HepG2 (cell line): Measurements from ENCODE around the gene RPL36AL. TPM values are rescaled to one million over a fixed set of nuclear protein-coding genes. Genes with fewer than 3 reads are reported as not detected.
A peak's percentile ranks its signal among the peaks of the same experiment; 100 is the strongest.

ENCODE experiments used
- ATAC-seq: fragments of 200-7000 bp; cut with Tn5 transposase; 3 replicates; pipeline ENCODE4 v1.9.1; 2020; ENCODE audit warnings: mild to moderate bottlenecking, moderate library complexity
- BruUV-seq: library from RNA; stranded (reverse); fragments of 400-500 nt; replicated peaks from 2 replicates; lab custom pipeline; 2021; lab: Mats Ljungman, UMichigan
- CTCF ChIA-PET: fragments of 300-600 bp; formaldehyde crosslinking; extraction: SDS; loops from one replicate; lab custom pipeline; 2021; ENCODE audit warnings: low total read pairs, inconsistent platforms, low intra/inter-chr PET ratio; lab: Yijun Ruan, JAX
- POLR2A ChIA-PET: fragments of 350-600 bp; sonication (Branson Sonifier 250); formaldehyde crosslinking; loops from one replicate; lab custom pipeline; 2020; ENCODE audit warnings: antibody characterized with exemption, inconsistent platforms; lab: Yijun Ruan, JAX
- DNase-seq: peaks from one replicate; pipeline ENCODE4 v3.0.0-alpha.2; 2015; ENCODE audit warnings: low spot score
- FAIRE-seq: peaks from 3 replicates; lab custom pipeline; 2011; peaks lifted over from hg19 to GRCh38; lab: Jason Lieb, UNC
- H2AFZ ChIP-seq: one replicate; pipeline ENCODE4 v1.6.1; 2011; ENCODE audit warnings: low read length, inconsistent platforms
- H3K27ac ChIP-seq: fragments of 300-600 bp; 3 replicates; pipeline ENCODE4 v1.8.0; 2011; ENCODE audit warnings: mixed run types, mild to moderate bottlenecking, mixed read lengths, low read length, inconsistent platforms; ENCODE audit not compliant: insufficient read depth; ENCODE audit errors: extremely low read length
- H3K27me3 ChIP-seq, 2 experiments: fragments of 200-600 bp in 1 of 2; 2 replicates in 1 of 2; 3 replicates in 1 of 2; pipeline versions ENCODE4 v1.6.0 to v1.8.0; 2011; ENCODE audit warnings: low read length in 2 of 2, mild to moderate bottlenecking in 2 of 2, moderate library complexity in 2 of 2, inconsistent platforms in 1 of 2; ENCODE audit not compliant: insufficient read depth in 2 of 2, control insufficient read depth in 1 of 2
- H3K36me3 ChIP-seq, 2 experiments: fragments of 200-600 bp in 1 of 2; replicated peaks in 1 of 2; 2 replicates in 1 of 2; 3 replicates in 1 of 2; pipeline versions ENCODE4 v1.5.1 to v1.8.0; 2011; ENCODE audit warnings: low read length in 2 of 2, inconsistent platforms in 1 of 2; ENCODE audit not compliant: insufficient read depth in 2 of 2, control insufficient read depth in 1 of 2
- H3K4me1 ChIP-seq: 2 replicates; pipeline ENCODE4 v1.5.1; 2012; ENCODE audit warnings: low read length, inconsistent platforms; ENCODE audit not compliant: insufficient read depth
- H3K4me2 ChIP-seq: 2 replicates; pipeline ENCODE4 v1.6.0; 2011; ENCODE audit warnings: low read depth, low read length, inconsistent platforms
- H3K4me3 ChIP-seq, 3 experiments: fragments of 200-600 bp in 1 of 3; sonication (generic), shearing (Covaris generic) in 1 of 3; replicated peaks in 1 of 3; 2 replicates each; pipeline ENCODE4 v1.5.1; 2011 to 2016; ENCODE audit warnings: low read length in 3 of 3, inconsistent platforms in 2 of 3, low read depth in 2 of 3, mild to moderate bottlenecking in 2 of 3, control low read depth in 1 of 3, mixed read lengths in 1 of 3; ENCODE audit not compliant: insufficient read depth in 1 of 3
- H3K79me2 ChIP-seq: one replicate; pipeline ENCODE4 v1.6.1; 2011; ENCODE audit warnings: low read length, inconsistent platforms; ENCODE audit not compliant: insufficient read depth
- H3K9ac ChIP-seq: 2 replicates; pipeline ENCODE4 v1.6.0; 2011; ENCODE audit warnings: mild to moderate bottlenecking, low read depth, low read length, inconsistent platforms; ENCODE audit not compliant: insufficient read depth
- H3K9me3 ChIP-seq: 2 replicates; pipeline ENCODE4 v1.5.1; 2012; ENCODE audit warnings: mild to moderate bottlenecking, low read length
- H4K20me1 ChIP-seq: 2 replicates; pipeline ENCODE4 v1.6.0; 2011; ENCODE audit warnings: inconsistent platforms, mild to moderate bottlenecking, low read length, moderate library complexity; ENCODE audit not compliant: insufficient read depth
- DMAP1 ChIP-seq: IDR thresholded peaks from 2 replicates; pipeline ENCODE4 v1.6.1; 2016
- MXI1 ChIP-seq: IDR thresholded peaks from 3 replicates; pipeline ENCODE4 v1.6.1; 2012; ENCODE audit warnings: low read depth, low read length, inconsistent platforms, borderline replicate concordance
- NCOR1 ChIP-seq: fragments of 200-600 bp; sonication (generic); IDR thresholded peaks from 2 replicates; pipeline ENCODE4 v1.7.0; 2017; ENCODE audit warnings: antibody characterized with exemption, low read length, borderline replicate concordance
- NFE2L1 ChIP-seq: sonication (generic); formaldehyde crosslinking; IDR thresholded peaks from 2 replicates; pipeline ENCODE4 v1.4.0; 2020; ENCODE audit warnings: missing genetic modification reagents, mild to moderate bottlenecking, borderline replicate concordance
- ONECUT2 ChIP-seq: sonication (generic); formaldehyde crosslinking; IDR thresholded peaks from 2 replicates; pipeline ENCODE4 v1.4.0; 2020; ENCODE audit warnings: missing genetic modification reagents
- PCBP1 ChIP-seq: fragments of 200-400 bp; formaldehyde crosslinking; IDR thresholded peaks from 2 replicates; pipeline ENCODE4 v1.6.1; 2017; ENCODE audit warnings: mild to moderate bottlenecking, low read depth, low read length, borderline replicate concordance
- SNAI1 ChIP-seq: sonication (generic); formaldehyde crosslinking; IDR thresholded peaks from 2 replicates; pipeline ENCODE4 v1.5.0; 2020; ENCODE audit warnings: mild to moderate bottlenecking, missing genetic modification reagents, borderline replicate concordance
- SNAPC5 ChIP-seq: sonication (generic); formaldehyde crosslinking; IDR thresholded peaks from 2 replicates; pipeline ENCODE4 v1.8.1; 2023; ENCODE audit warnings: mild to moderate bottlenecking, missing genetic modification reagents, borderline replicate concordance
- ZBTB7A ChIP-seq: sonication (generic); formaldehyde crosslinking; IDR thresholded peaks from 2 replicates; pipeline ENCODE4 v1.8.0; 2022; ENCODE audit warnings: mild to moderate bottlenecking, missing genetic modification reagents
- ZNF124 ChIP-seq: sonication (generic); formaldehyde crosslinking; IDR thresholded peaks from 2 replicates; pipeline ENCODE4 v1.4.0; 2020; ENCODE audit warnings: missing genetic modification reagents
- ZNF256 ChIP-seq: sonication (generic); formaldehyde crosslinking; conservative IDR thresholded peaks from 2 replicates; pipeline ENCODE4 v1.4.0; 2020; ENCODE audit warnings: missing genetic modification reagents
- ZNF33B ChIP-seq: sonication (generic); formaldehyde crosslinking; IDR thresholded peaks from 2 replicates; pipeline ENCODE4 v1.5.1; 2020; ENCODE audit warnings: mild to moderate bottlenecking, missing genetic modification reagents
- ZNF749 ChIP-seq: sonication (generic); formaldehyde crosslinking; IDR thresholded peaks from 2 replicates; pipeline ENCODE4 v1.8.0; 2022; ENCODE audit warnings: mild to moderate bottlenecking, missing genetic modification reagents, moderate library complexity, borderline replicate concordance
- ZNF773 ChIP-seq: sonication (generic); formaldehyde crosslinking; IDR thresholded peaks from 2 replicates; pipeline ENCODE4 v1.4.0; 2020; ENCODE audit warnings: missing genetic modification reagents, borderline replicate concordance
- ZNF781 ChIP-seq: sonication (generic); formaldehyde crosslinking; IDR thresholded peaks from 2 replicates; pipeline ENCODE4 v1.5.1; 2020; ENCODE audit warnings: borderline replicate concordance, mild to moderate bottlenecking, missing genetic modification reagents; ENCODE audit errors: not compliant biosample characterization
- ZNF883 ChIP-seq: sonication (generic); formaldehyde crosslinking; IDR thresholded peaks from 2 replicates; pipeline ENCODE4 v1.5.1; 2020; ENCODE audit warnings: mild to moderate bottlenecking, missing genetic modification reagents; ENCODE audit errors: not compliant biosample characterization
- WGBS: methylation state at CpG from one replicate; pipeline ENCODE4 v1.1.6; 2017; ENCODE audit warnings: low lambda C conversion rate; 5-methylcytosine and 5-hydroxymethylcytosine counted together
- in situ Hi-C: cut with HindIII; loops from 2 replicates; pipeline ENCODE4 v1.10.0; 2017; ENCODE audit warnings: low pct_unique_long_range_greater_than_20kb; ENCODE audit not compliant: extremely low pct_ligation_motif_present
- intact Hi-C: fragments of 100-400 bp; cut with micrococcal nuclease; formaldehyde crosslinking; loops from one replicate; pipeline ENCODE4 v1.10.0; 2022; ENCODE audit not compliant: unreplicated experiment
- polyA plus RNA-seq, 8 experiments: library from polyadenylated mRNA; depleted of rRNA in 3 of 8; stranded (reverse) in 7 of 8; unstranded in 1 of 8; fragments of >200 nt; fragmentation: Illumina TruSeq in 4 of 8; extraction: Trizol in 4 of 8; gene quantifications; 2 replicates each; pipeline versions ENCODE4 v1.2.1 to v1.2.3, GENCODE V29; 2011 to 2016; ENCODE audit warnings: low read depth in 4 of 8, missing spikeins in 1 of 8, mixed read lengths in 1 of 8; ENCODE audit not compliant: insufficient read depth in 1 of 8
- total RNA-seq, 5 experiments: library from RNA; depleted of rRNA; stranded (reverse); fragments of >200 nt; fragmentation: Illumina TruSeq; extraction: Trizol; gene quantifications; 2 replicates each; pipeline ENCODE4 v1.2.3, GENCODE V29; 2016; ENCODE audit warnings: low read depth in 1 of 5
- TF ChIP-seq, protein P1 (sequence below): IDR thresholded peaks from 2 replicates; pipeline ENCODE4 v1.6.1; 2012; ENCODE audit warnings: low read depth, low read length, improper control_type of control experiment
- TF ChIP-seq, protein P2 (sequence below): sonication (generic); formaldehyde crosslinking; IDR thresholded peaks from 2 replicates; pipeline ENCODE4 v1.8.1; 2022; ENCODE audit warnings: low read depth, mild to moderate bottlenecking, missing genetic modification reagents
- TF ChIP-seq, protein P3 (sequence below): sonication (generic); formaldehyde crosslinking; IDR thresholded peaks from 2 replicates; pipeline ENCODE4 v1.5.0; 2020; ENCODE audit warnings: missing genetic modification reagents, mild to moderate bottlenecking, borderline replicate concordance

RPL36AL gene
- total and polyA plus RNA-seq, 2 of the 13 experiments (the other 11 are each of a cell fraction or from before 2014, with no cell fraction given), result 90.0 to 294 TPM

- intact Hi-C loops, result loop anchor here (5.0 kb wide), 1 partner anchor 51 kb away; the partner anchor contains the start of gene KLHDC1
- BruUV-seq, result no TSS peak
- Histone ChIP-seq H3K27ac (peak overlapping the region; percentile 70), H3K36me3 (peaks cover 0 to 11% of the 10 kb centered on the region in 2 experiments; a peak in 3 of 5 replicates), H3K27me3 (no peaks in the 10 kb centered on the region), H3K79me2 (peaks cover 19% of the 10 kb centered on the region), H4K20me1 (peaks cover 4% of the 10 kb centered on the region; the same call in 1 of the 2 replicates), H3K9me3 (no peaks in the 10 kb centered on the region), H2AFZ (no peak overlapping the region), H3K9ac (peak overlapping the region; percentile 48), H3K4me1 (peaks cover 57% of the 10 kb centered on the region), H3K4me2 (peak overlapping the region; percentile 77), H3K4me3 (peak overlapping the region in 2 of 3 experiments; percentile 7 to 13; a peak in 2 of 6 replicates)
- CTCF ChIA-PET, result no interaction called here
- FAIRE-seq (peak; percentile 98), DNase-seq (peak; percentile 96), ATAC-seq (peak; percentile 98)
- POLR2A ChIA-PET, result interaction anchor here (1.0 to 3.0 kb wide), 6 partner anchors 8 to 345 kb away, joined by 3 to 10 read pairs (median 4); partner anchors contain the start of genes KLHDC2, RPL36AL and RPS29
- in situ Hi-C loops, result no loop called here
- WGBS, result 18% methylated on average over 8 of the region's 8 CpGs
- TF ChIP-seq NCOR1 (peak; percentile 76), SNAPC5 (no peak), ZNF883 (no peak), ZNF33B (CRISPR knock-in tag) (no peak), DMAP1 (CRISPR knock-in tag) (0 out of 2 replicates have a peak, but pooled peaks have one; percentile 36), SNAI1 (0 out of 2 replicates have a peak, but pooled peaks have one; percentile 38), ONECUT2 (0 out of 2 replicates have a peak, but pooled peaks have one; percentile 23), ZNF781 (peak; percentile 17), ZNF749 (CRISPR knock-in tag) (no peak), ZNF124 (CRISPR knock-in tag) (0 out of 2 replicates have a peak, but pooled peaks have one; percentile 51), ZBTB7A (CRISPR knock-in tag) (no peak), ZNF256 (CRISPR knock-in tag) (no peak), PCBP1 (no peak), NFE2L1 (CRISPR knock-in tag) (no peak), MXI1 (peak; percentile 84; the same call in 1 of the 3 replicates), ZNF773 (CRISPR knock-in tag) (no peak)
- TF ChIP-seq, protein P1, sequence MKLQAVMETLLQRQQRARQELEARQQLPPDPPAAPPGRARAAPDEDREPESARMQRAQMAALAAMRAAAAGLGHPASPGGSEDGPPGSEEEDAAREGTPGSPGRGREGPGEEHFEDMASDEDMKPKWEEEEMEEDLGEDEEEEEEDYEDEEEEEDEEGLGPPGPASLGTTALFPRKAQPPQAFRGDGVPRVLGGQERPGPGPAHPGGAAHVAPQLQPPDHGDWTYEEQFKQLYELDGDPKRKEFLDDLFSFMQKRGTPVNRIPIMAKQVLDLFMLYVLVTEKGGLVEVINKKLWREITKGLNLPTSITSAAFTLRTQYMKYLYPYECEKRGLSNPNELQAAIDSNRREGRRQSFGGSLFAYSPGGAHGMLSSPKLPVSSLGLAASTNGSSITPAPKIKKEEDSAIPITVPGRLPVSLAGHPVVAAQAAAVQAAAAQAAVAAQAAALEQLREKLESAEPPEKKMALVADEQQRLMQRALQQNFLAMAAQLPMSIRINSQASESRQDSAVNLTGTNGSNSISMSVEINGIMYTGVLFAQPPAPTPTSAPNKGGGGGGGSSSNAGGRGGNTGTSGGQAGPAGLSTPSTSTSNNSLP, result peak; percentile 82
- TF ChIP-seq, protein P2, sequence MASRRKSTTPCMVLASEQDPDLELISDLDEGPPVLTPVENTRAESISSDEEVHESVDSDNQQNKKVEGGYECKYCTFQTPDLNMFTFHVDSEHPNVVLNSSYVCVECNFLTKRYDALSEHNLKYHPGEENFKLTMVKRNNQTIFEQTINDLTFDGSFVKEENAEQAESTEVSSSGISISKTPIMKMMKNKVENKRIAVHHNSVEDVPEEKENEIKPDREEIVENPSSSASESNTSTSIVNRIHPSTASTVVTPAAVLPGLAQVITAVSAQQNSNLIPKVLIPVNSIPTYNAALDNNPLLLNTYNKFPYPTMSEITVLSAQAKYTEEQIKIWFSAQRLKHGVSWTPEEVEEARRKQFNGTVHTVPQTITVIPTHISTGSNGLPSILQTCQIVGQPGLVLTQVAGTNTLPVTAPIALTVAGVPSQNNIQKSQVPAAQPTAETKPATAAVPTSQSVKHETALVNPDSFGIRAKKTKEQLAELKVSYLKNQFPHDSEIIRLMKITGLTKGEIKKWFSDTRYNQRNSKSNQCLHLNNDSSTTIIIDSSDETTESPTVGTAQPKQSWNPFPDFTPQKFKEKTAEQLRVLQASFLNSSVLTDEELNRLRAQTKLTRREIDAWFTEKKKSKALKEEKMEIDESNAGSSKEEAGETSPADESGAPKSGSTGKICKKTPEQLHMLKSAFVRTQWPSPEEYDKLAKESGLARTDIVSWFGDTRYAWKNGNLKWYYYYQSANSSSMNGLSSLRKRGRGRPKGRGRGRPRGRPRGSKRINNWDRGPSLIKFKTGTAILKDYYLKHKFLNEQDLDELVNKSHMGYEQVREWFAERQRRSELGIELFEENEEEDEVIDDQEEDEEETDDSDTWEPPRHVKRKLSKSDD, result 0 out of 2 replicates have a peak, but pooled peaks have one; percentile 28
- TF ChIP-seq, protein P3, sequence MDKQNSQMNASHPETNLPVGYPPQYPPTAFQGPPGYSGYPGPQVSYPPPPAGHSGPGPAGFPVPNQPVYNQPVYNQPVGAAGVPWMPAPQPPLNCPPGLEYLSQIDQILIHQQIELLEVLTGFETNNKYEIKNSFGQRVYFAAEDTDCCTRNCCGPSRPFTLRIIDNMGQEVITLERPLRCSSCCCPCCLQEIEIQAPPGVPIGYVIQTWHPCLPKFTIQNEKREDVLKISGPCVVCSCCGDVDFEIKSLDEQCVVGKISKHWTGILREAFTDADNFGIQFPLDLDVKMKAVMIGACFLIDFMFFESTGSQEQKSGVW (CRISPR knock-in tag), result no peak
These were observed 21.3 kb upstream of the RPL36AL start for GRCh38 chr14:49641697-49642129.
